DOHH2 (cell line): ENCODE data around the gene OR51L1.

ENCODE experiments used
- H3F3A ChIP-seq: fragments of 200-600 bp; sonication (generic), shearing (Covaris generic); 2 replicates; pipeline ENCODE4 v1.6.0; 2016; ENCODE audit warnings: antibody characterized with exemption, mild to moderate bottlenecking; ENCODE audit not compliant: control insufficient read depth, insufficient read depth
- H3K27ac ChIP-seq: fragments of 200-600 bp; sonication (generic); 2 replicates; pipeline ENCODE4 v1.5.1; 2014; ENCODE audit warnings: low read depth, mild to moderate bottlenecking, low read length, moderate library complexity
- H3K27me3 ChIP-seq: fragments of 200-600 bp; sonication (generic); 2 replicates; pipeline ENCODE4 v1.6.1; 2014; ENCODE audit warnings: mild to moderate bottlenecking, low read length, mixed read lengths; ENCODE audit not compliant: control insufficient read depth
- H3K36me3 ChIP-seq: fragments of 200-600 bp; sonication (generic); 2 replicates; pipeline ENCODE4 v1.6.1; 2014; ENCODE audit warnings: mild to moderate bottlenecking, low read length, moderate library complexity, mixed read lengths; ENCODE audit not compliant: control insufficient read depth
- H3K4me1 ChIP-seq: fragments of 200-600 bp; sonication (generic); 2 replicates; pipeline ENCODE4 v1.6.1; 2014; ENCODE audit warnings: mild to moderate bottlenecking, low read length, mixed read lengths; ENCODE audit not compliant: control insufficient read depth
- H3K4me2 ChIP-seq: fragments of 200-600 bp; sonication (generic); 2 replicates; pipeline ENCODE4 v1.6.0; 2014; ENCODE audit warnings: mild to moderate bottlenecking, low read length, moderate library complexity
- H3K4me3 ChIP-seq: fragments of 200-600 bp; sonication (generic); 2 replicates; pipeline ENCODE4 v1.5.1; 2014; ENCODE audit warnings: mild to moderate bottlenecking, low read length, mixed read lengths
- H3K79me2 ChIP-seq: fragments of 200-600 bp; sonication (generic); 2 replicates; pipeline ENCODE4 v1.6.1; 2014; ENCODE audit warnings: mild to moderate bottlenecking, low read length, mixed read lengths; ENCODE audit not compliant: control insufficient read depth
- H3K9me2 ChIP-seq: fragments of 200-600 bp; sonication (generic); replicated peaks from 2 replicates; pipeline ENCODE4 v1.6.1; 2014; ENCODE audit warnings: mild to moderate bottlenecking, low read length, mixed read lengths; ENCODE audit not compliant: control insufficient read depth
- H3K9me3 ChIP-seq: fragments of 200-600 bp; sonication (generic); 2 replicates; pipeline ENCODE4 v1.6.1; 2014; ENCODE audit warnings: antibody characterized with exemption, low read length, mixed read lengths; ENCODE audit not compliant: control insufficient read depth, insufficient read depth
- H4K20me1 ChIP-seq: fragments of 200-600 bp; sonication (generic); 2 replicates; pipeline ENCODE4 v1.6.0; 2014; ENCODE audit warnings: low read depth, mild to moderate bottlenecking, antibody characterized with exemption, low read length, moderate library complexity; ENCODE audit not compliant: control insufficient read depth, insufficient read depth
- CTCF ChIP-seq: fragments of 200-600 bp; sonication (generic); IDR thresholded peaks from one replicate; pipeline ENCODE4 v1.5.1; 2014; ENCODE audit warnings: antibody characterized with exemption, mild to moderate bottlenecking, low read depth, low read length; ENCODE audit not compliant: poor library complexity, severe bottlenecking
- EZH2phosphoT487 ChIP-seq: fragments of 200-600 bp; sonication (generic); IDR thresholded peaks from 2 replicates; pipeline ENCODE4 v1.6.1; 2017; ENCODE audit warnings: borderline replicate concordance, mild to moderate bottlenecking, antibody characterized with exemption, low read length, moderate library complexity, mixed read lengths

Gene OR51L1

DNA sequence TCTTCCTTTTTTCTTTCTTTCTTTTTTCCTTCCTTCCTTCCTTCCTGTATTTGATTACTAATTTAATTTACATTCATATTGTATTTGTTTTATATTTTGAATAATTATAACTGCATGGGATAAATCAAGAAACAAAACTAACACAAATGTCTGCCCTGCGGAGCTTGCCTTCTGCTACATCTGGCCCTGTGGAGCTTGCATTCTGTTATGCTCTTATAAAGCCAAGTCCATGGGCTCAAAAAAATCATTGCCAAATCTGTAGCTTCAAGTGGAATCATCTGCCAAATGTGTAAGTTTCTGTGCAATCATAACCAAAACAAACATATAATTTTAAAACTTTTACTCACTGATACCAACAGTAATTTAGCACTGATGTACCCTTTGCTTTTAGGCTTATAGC is 43.7 kb downstream of the OR51L1 start:
- H3F3A ChIP-seq = no peaks in the 10 kb centered on the region

GRCh38 chr11:5040876-5041275 is 46.2 kb downstream of the OR51L1 start:
- Histone ChIP-seq H3K4me3 (no peak overlapping the region), H3K36me3 (no peaks in the 10 kb centered on the region), H3F3A (no peaks in the 10 kb centered on the region), H3K4me2 (no peak overlapping the region), H4K20me1 (no peaks in the 10 kb centered on the region), H3K9me3 (no peaks in the 10 kb centered on the region), H3K9me2 (no peaks in the 10 kb centered on the region), H3K79me2 (no peaks in the 10 kb centered on the region), H3K27me3 (no peaks in the 10 kb centered on the region), H3K4me1 (no peaks in the 10 kb centered on the region), H3K27ac (no peak overlapping the region)
- TF ChIP-seq EZH2phosphoT487 = no peak
- TF ChIP-seq CTCF = no peak

More for the DNA sequence above, 43.7 kb downstream of the OR51L1 start:
- Histone ChIP-seq H3K4me2 (no peak overlapping the region), H3K79me2 (no peaks in the 10 kb centered on the region), H3K4me3 (no peak overlapping the region), H3K4me1 (no peaks in the 10 kb centered on the region), H3K27me3 (no peaks in the 10 kb centered on the region), H3K36me3 (no peaks in the 10 kb centered on the region), H4K20me1 (no peaks in the 10 kb centered on the region), H3K9me2 (no peaks in the 10 kb centered on the region), H3K27ac (no peak overlapping the region), H3K9me3 (no peaks in the 10 kb centered on the region)
- TF ChIP-seq EZH2phosphoT487 = no peak
- TF ChIP-seq CTCF = no peak

DNA sequence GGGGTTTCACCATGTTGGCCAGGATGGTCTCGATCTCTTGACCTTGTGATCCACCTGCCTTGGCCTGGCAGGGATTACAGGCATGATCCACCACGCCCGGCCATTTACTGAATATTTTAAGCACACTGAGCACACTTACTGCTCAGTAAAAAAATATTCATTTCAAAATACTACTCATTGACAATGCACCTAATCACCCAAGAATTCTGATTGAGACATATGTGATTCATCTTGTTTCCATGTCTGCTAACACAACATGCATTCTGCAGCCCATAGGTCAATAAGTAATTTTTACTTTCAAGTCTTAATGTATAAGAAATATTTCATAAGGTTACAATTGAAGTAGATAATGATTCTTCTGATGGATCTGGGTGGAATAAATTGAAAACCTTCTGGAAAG is 47.4 kb downstream of the OR51L1 start:
- no peaks in the 10 kb centered on the region for H3K36me3 ChIP-seq
- TF ChIP-seq CTCF (no peak), EZH2phosphoT487 (no peak)
- H3K79me2 ChIP-seq = no peaks in the 10 kb centered on the region
- no peaks in the 10 kb centered on the region for H3K9me3 ChIP-seq
- H3K27ac ChIP-seq = no peak overlapping the region
- H3K27me3 ChIP-seq = no peaks in the 10 kb centered on the region
- no peaks in the 10 kb centered on the region for H3K9me2 ChIP-seq
- H3K4me2 ChIP-seq = no peak overlapping the region
- no peaks in the 10 kb centered on the region for H3F3A ChIP-seq
- no peak overlapping the region for H3K4me3 ChIP-seq
- no peaks in the 10 kb centered on the region for H4K20me1 ChIP-seq
- H3K4me1 ChIP-seq = no peaks in the 10 kb centered on the region

GRCh38 chr11:5043380-5043779 is 48.7 kb downstream of the OR51L1 start:
- no peaks in the 10 kb centered on the region for H3K4me1 ChIP-seq
- TF ChIP-seq EZH2phosphoT487 (no peak), CTCF (no peak)
- H3K36me3 ChIP-seq = no peaks in the 10 kb centered on the region
- no peaks in the 10 kb centered on the region for H3K9me2 ChIP-seq
- H3K27me3 ChIP-seq = no peaks in the 10 kb centered on the region
- no peaks in the 10 kb centered on the region for H4K20me1 ChIP-seq
- H3K9me3 ChIP-seq = no peaks in the 10 kb centered on the region
- H3K79me2 ChIP-seq = no peaks in the 10 kb centered on the region
- H3K27ac ChIP-seq = no peak overlapping the region
- H3F3A ChIP-seq = no peaks in the 10 kb centered on the region
- H3K4me2 ChIP-seq = no peak overlapping the region
- no peak overlapping the region for H3K4me3 ChIP-seq
